Trophoblast cell (in vitro differentiated cells and primary cell): ENCODE results near the gene PAK5.

Source experiments
- DNase-seq, 2 donors: peaks; one replicate each; pipeline ENCODE4 v3.0.0-alpha.2; 2016
- H2AFZ ChIP-seq: 2 replicates; pipeline ENCODE4 v1.6.1; 2013; ENCODE audit warnings: low read length, moderate library complexity, mild to moderate bottlenecking; ENCODE audit not compliant: insufficient read depth, poor library complexity
- H2AK5ac ChIP-seq: 2 replicates; pipeline ENCODE4 v1.6.1; 2013; ENCODE audit warnings: mild to moderate bottlenecking, low read length
- H2BK120ac ChIP-seq: 2 replicates; pipeline ENCODE4 v1.6.1; 2013; ENCODE audit warnings: low read length, mild to moderate bottlenecking, moderate library complexity; ENCODE audit not compliant: insufficient read depth, poor library complexity
- H2BK12ac ChIP-seq: 2 replicates; pipeline ENCODE4 v1.6.1; 2013; ENCODE audit warnings: mild to moderate bottlenecking, low read length, moderate library complexity
- H2BK5ac ChIP-seq: 2 replicates; pipeline ENCODE4 v1.6.1; 2013; ENCODE audit warnings: low read length, low read depth, moderate library complexity, mild to moderate bottlenecking; ENCODE audit not compliant: poor library complexity
- H3K14ac ChIP-seq: 2 replicates; pipeline ENCODE4 v1.6.1; 2013; ENCODE audit warnings: mild to moderate bottlenecking, low read length
- H3K18ac ChIP-seq: 2 replicates; pipeline ENCODE4 v1.6.1; 2013; ENCODE audit warnings: mild to moderate bottlenecking, low read length
- H3K23ac ChIP-seq: 2 replicates; pipeline ENCODE4 v1.6.1; 2013; ENCODE audit warnings: low read length
- H3K27ac ChIP-seq: 2 replicates; pipeline ENCODE4 v1.5.1; 2013; ENCODE audit warnings: low read depth, mild to moderate bottlenecking, inconsistent platforms, low read length, moderate library complexity
- H3K27me3 ChIP-seq: 2 replicates; pipeline ENCODE4 v1.6.1; 2013; ENCODE audit warnings: inconsistent platforms, mild to moderate bottlenecking, low read length, moderate library complexity; ENCODE audit not compliant: insufficient read depth
- H3K36me3 ChIP-seq, 2 experiments: 1 replicate in 1 of 2; 2 replicates in 1 of 2; pipeline ENCODE4 v1.6.1; 2013; ENCODE audit warnings: low read length in 2 of 2, mild to moderate bottlenecking in 2 of 2, moderate library complexity in 1 of 2; ENCODE audit not compliant: insufficient read depth in 2 of 2, control insufficient read depth in 1 of 2
- H3K4ac ChIP-seq: 2 replicates; pipeline ENCODE4 v1.6.1; 2013; ENCODE audit warnings: low read depth, mild to moderate bottlenecking, low read length, moderate library complexity
- H3K4me1 ChIP-seq, 2 experiments: 1 replicate in 1 of 2; 2 replicates in 1 of 2; pipeline ENCODE4 v1.6.1; 2013; ENCODE audit warnings: low read length in 2 of 2, mild to moderate bottlenecking in 2 of 2, moderate library complexity in 1 of 2; ENCODE audit not compliant: insufficient read depth in 2 of 2, control insufficient read depth in 1 of 2
- H3K4me2 ChIP-seq: 2 replicates; pipeline ENCODE4 v1.6.1; 2013; ENCODE audit warnings: inconsistent platforms, mild to moderate bottlenecking, low read length, moderate library complexity
- H3K4me3 ChIP-seq: 2 replicates; pipeline ENCODE4 v1.5.1; 2013; ENCODE audit warnings: mild to moderate bottlenecking, low read depth, low read length, inconsistent platforms
- H3K79me1 ChIP-seq: one replicate; pipeline ENCODE4 v1.6.1; 2013; ENCODE audit warnings: low read length
- H3K79me2 ChIP-seq: 2 replicates; pipeline ENCODE4 v1.6.1; 2013; ENCODE audit warnings: low read length, mild to moderate bottlenecking; ENCODE audit not compliant: control insufficient read depth, insufficient read depth, poor library complexity
- H3K9ac ChIP-seq: 2 replicates; pipeline ENCODE4 v1.6.1; 2013; ENCODE audit warnings: mild to moderate bottlenecking, low read length
- H3K9me3 ChIP-seq: 2 replicates; pipeline ENCODE4 v1.6.1; 2013; ENCODE audit warnings: low read depth, mild to moderate bottlenecking, control low read depth, inconsistent platforms, low read length; ENCODE audit not compliant: insufficient read depth
- H4K12ac ChIP-seq: 2 replicates; pipeline ENCODE4 v1.6.1; 2013; ENCODE audit warnings: low read depth, mild to moderate bottlenecking, low read length, moderate library complexity
- H4K8ac ChIP-seq: 2 replicates; pipeline ENCODE4 v1.6.1; 2013; ENCODE audit warnings: low read depth, mild to moderate bottlenecking, low read length, moderate library complexity
- H4K91ac ChIP-seq: one replicate; pipeline ENCODE4 v1.6.1; 2013; ENCODE audit warnings: low read depth, mild to moderate bottlenecking, low read length, moderate library complexity
- WGBS: extraction: QIAGEN DNeasy Blood & Tissue Kit; methylation state at CpG from one replicate; pipeline ENCODE4 v1.1.7; 2013; ENCODE audit warnings: missing lambda C conversion rate; ENCODE audit not compliant: insufficient read length, insufficient coverage; ENCODE audit errors: extremely low coverage; 5-methylcytosine and 5-hydroxymethylcytosine counted together

PAK5 gene

DNA sequence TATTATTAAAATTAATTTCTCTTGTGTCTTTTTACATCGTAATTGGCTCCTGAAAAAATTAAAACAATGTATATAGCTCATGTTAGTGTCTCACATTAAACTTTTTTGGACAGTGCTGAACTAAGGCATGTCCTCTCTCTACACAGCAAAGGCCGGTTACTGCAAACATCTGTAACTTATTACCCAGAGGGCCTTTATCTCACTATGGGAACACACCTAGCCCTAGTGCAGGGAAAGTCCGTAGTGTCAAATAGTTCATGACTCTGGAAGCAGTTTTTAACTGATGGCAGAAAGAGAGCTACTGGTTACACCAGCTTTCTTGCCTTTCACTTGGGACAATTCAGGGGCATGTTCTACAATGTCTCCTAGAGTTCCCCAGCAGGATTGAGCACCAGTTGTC is 82.2 kb downstream of the PAK5 start:
- Histone ChIP-seq H2BK120ac (no peak overlapping the region), H4K8ac (no peak overlapping the region), H3K18ac (no peak overlapping the region), H4K12ac (no peak overlapping the region), H3K27me3 (no peaks in the 10 kb centered on the region), H3K4me2 (no peak overlapping the region), H2AFZ (no peak overlapping the region), H4K91ac (no peak overlapping the region), H3K27ac (no peak overlapping the region), H3K9ac (no peak overlapping the region), H3K9me3 (no peaks in the 10 kb centered on the region), H3K4me3 (no peak overlapping the region), H3K4me1 (no peaks in the 10 kb centered on the region), H2BK5ac (no peak overlapping the region), H3K14ac (no peak overlapping the region), H3K4ac (no peak overlapping the region), H3K23ac (no peak overlapping the region), H3K79me1 (no peaks in the 10 kb centered on the region), H2BK12ac (no peak overlapping the region), H3K36me3 (no peaks in the 10 kb centered on the region), H2AK5ac (no peak overlapping the region), H3K79me2 (no peaks in the 10 kb centered on the region)
- no peak for DNase-seq
- WGBS: no CpG with 5 or more reads among the region's 3 CpGs

DNA sequence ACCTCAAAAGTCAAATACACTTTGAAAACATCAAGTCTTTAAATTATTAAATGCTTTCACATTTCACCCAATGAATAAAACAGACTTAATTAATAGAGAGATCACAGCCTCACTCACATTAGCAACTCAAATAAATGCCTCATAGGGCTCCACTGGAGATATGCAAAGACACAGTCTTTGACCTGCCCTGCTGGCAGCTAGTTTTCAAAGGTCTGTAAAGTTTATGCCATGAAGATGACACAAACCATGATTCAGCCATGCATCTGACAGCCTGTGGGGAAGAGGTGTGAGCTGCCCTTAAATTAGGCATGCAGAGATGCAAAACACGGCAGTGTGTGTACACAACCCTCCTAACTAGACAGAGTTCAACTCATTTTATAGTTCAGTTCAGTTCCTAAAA is 83.6 kb downstream of the PAK5 start:
- H3K27ac ChIP-seq: no peak overlapping the region
- no peaks in the 10 kb centered on the region for H3K79me2 ChIP-seq
- DNase-seq: no peak
- H3K9ac ChIP-seq: no peak overlapping the region
- no peak overlapping the region for H3K18ac ChIP-seq
- H2BK120ac ChIP-seq: no peak overlapping the region
- H4K8ac ChIP-seq: no peak overlapping the region
- no peak overlapping the region for H3K4ac ChIP-seq
- H3K79me1 ChIP-seq: no peaks in the 10 kb centered on the region
- no peak overlapping the region for H3K23ac ChIP-seq
- H3K27me3 ChIP-seq: no peaks in the 10 kb centered on the region
- no peaks in the 10 kb centered on the region for H3K36me3 ChIP-seq
- no peak overlapping the region for H2BK5ac ChIP-seq
- H3K9me3 ChIP-seq: no peaks in the 10 kb centered on the region
- no peak overlapping the region for H4K91ac ChIP-seq
- no peak overlapping the region for H2AFZ ChIP-seq
- H2BK12ac ChIP-seq: no peak overlapping the region
- WGBS: no CpG with 5 or more reads among the region's 1 CpG
- H3K4me3 ChIP-seq: no peak overlapping the region
- no peak overlapping the region for H3K4me2 ChIP-seq
- no peak overlapping the region for H3K14ac ChIP-seq
- H4K12ac ChIP-seq: no peak overlapping the region
- H3K4me1 ChIP-seq: no peaks in the 10 kb centered on the region
- no peak overlapping the region for H2AK5ac ChIP-seq

- Histone ChIP-seq H3K9me3 (no peaks in the 10 kb centered on the region), H2AFZ (no peak overlapping the region), H3K23ac (no peak overlapping the region), H3K79me2 (no peaks in the 10 kb centered on the region), H4K91ac (no peak overlapping the region), H2BK5ac (no peak overlapping the region), H2BK12ac (no peak overlapping the region), H3K36me3 (no peaks in the 10 kb centered on the region), H3K4me3 (no peak overlapping the region), H3K9ac (no peak overlapping the region), H3K4ac (no peak overlapping the region), H3K27ac (no peak overlapping the region), H4K8ac (no peak overlapping the region), H3K79me1 (no peaks in the 10 kb centered on the region), H4K12ac (no peak overlapping the region), H3K27me3 (no peaks in the 10 kb centered on the region), H3K4me1 (no peaks in the 10 kb centered on the region), H3K14ac (no peak overlapping the region), H3K18ac (no peak overlapping the region), H2AK5ac (no peak overlapping the region), H3K4me2 (no peak overlapping the region), H2BK120ac (no peak overlapping the region)
- no peak for DNase-seq
Measured at GRCh38 chr20:9744551-9744950, 94.3 kb downstream of the PAK5 start.

DNA sequence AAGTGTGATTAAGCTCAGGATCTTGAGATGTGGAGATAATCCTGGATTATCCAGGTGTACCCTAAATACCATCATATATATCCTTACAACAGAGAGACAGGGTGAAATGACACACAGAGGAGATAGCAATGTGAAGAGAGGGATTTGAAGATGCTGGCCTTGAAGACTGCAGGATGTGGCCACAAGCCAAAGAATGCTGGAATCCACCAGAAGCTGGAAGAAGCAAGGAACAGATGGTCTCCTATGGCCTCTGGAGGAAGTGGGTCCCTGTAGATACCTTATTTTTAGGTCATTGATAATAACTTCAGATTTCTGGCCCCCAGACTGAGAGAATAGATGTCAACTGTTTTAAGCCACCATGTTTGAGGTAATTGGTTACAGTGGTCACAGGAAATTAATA is 95.0 kb downstream of the PAK5 start:
- no peak overlapping the region for H2BK120ac ChIP-seq
- H2AK5ac ChIP-seq: no peak overlapping the region
- no peaks in the 10 kb centered on the region for H3K9me3 ChIP-seq
- no peak overlapping the region for H4K8ac ChIP-seq
- H3K27ac ChIP-seq: no peak overlapping the region
- no peak overlapping the region for H4K12ac ChIP-seq
- no peaks in the 10 kb centered on the region for H3K79me1 ChIP-seq
- no peaks in the 10 kb centered on the region for H3K4me1 ChIP-seq
- H3K4ac ChIP-seq: no peak overlapping the region
- no peak for DNase-seq
- no peaks in the 10 kb centered on the region for H3K27me3 ChIP-seq
- H2BK12ac ChIP-seq: no peak overlapping the region
- no peak overlapping the region for H3K9ac ChIP-seq
- H4K91ac ChIP-seq: no peak overlapping the region
- H2AFZ ChIP-seq: no peak overlapping the region
- no peak overlapping the region for H2BK5ac ChIP-seq
- H3K14ac ChIP-seq: no peak overlapping the region
- H3K23ac ChIP-seq: no peak overlapping the region
- no peak overlapping the region for H3K4me2 ChIP-seq
- H3K36me3 ChIP-seq: no peaks in the 10 kb centered on the region
- no peaks in the 10 kb centered on the region for H3K79me2 ChIP-seq
- no peak overlapping the region for H3K4me3 ChIP-seq
- no peak overlapping the region for H3K18ac ChIP-seq

DNA sequence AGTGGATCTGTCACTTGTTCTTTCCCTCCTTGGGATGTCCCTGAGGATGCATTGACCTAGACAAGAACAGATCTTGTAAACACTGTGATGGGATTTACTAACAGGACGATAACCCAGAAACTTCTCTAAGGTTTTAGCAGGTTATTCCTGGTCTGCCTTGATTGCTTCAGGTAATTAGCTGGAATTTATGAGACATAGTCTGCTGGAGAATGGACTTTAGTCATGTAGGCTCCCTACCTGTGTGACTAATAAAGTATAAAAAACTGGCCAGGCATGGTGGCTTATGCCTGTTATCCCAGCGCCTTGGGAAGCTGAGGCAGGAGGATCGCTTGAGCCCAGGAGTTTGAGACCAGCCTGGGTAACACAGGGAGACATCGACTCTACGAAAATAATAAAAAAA is 96.1 kb downstream of the PAK5 start:
- H3K79me1 ChIP-seq: no peaks in the 10 kb centered on the region
- no peak overlapping the region for H3K4me2 ChIP-seq
- H4K8ac ChIP-seq: no peak overlapping the region
- H3K9ac ChIP-seq: no peak overlapping the region
- H3K27ac ChIP-seq: no peak overlapping the region
- H3K4ac ChIP-seq: no peak overlapping the region
- H4K91ac ChIP-seq: no peak overlapping the region
- no peak overlapping the region for H3K14ac ChIP-seq
- no peak overlapping the region for H4K12ac ChIP-seq
- no peak overlapping the region for H2AFZ ChIP-seq
- H3K27me3 ChIP-seq: no peaks in the 10 kb centered on the region
- WGBS: no CpG with 5 or more reads among the region's 5 CpGs
- no peak overlapping the region for H3K4me3 ChIP-seq
- H3K9me3 ChIP-seq: no peaks in the 10 kb centered on the region
- H2BK5ac ChIP-seq: no peak overlapping the region
- H3K23ac ChIP-seq: no peak overlapping the region
- no peak overlapping the region for H2AK5ac ChIP-seq
- no peaks in the 10 kb centered on the region for H3K36me3 ChIP-seq
- H3K79me2 ChIP-seq: no peaks in the 10 kb centered on the region
- H2BK12ac ChIP-seq: no peak overlapping the region
- H3K18ac ChIP-seq: no peak overlapping the region
- H3K4me1 ChIP-seq: no peaks in the 10 kb centered on the region
- H2BK120ac ChIP-seq: no peak overlapping the region
- no peak for DNase-seq
